Lower lobe of right lung (tissue), 2 donors: ENCODE data around the gene APOL2. TPM values are rescaled to one million over a fixed set of nuclear protein-coding genes. Genes with fewer than 3 reads are reported as not detected.
A peak's percentile ranks its signal among the peaks of the same experiment; 100 is the strongest.
"Not testable (repeated sequence)": the region's sequence is repeated elsewhere in the genome, so short reads cannot be mapped to it uniquely, and the experiment has no call there.

Source experiments
- ATAC-seq, 2 donors: fragments of 200-7000 bp; cut with Tn5 transposase; one replicate each; pipeline ENCODE4 v1.9.1; 2020 to 2022; ENCODE audit warnings: mild to moderate bottlenecking in 2 of 2, moderate library complexity in 2 of 2
- DNase-seq: peaks from one replicate; pipeline ENCODE4 v3.0.0-alpha.2; 2020
- H3K27ac ChIP-seq: fragments of 200-600 bp; one replicate; pipeline ENCODE4 v1.8.0; 2022
- H3K27me3 ChIP-seq: fragments of 200-600 bp; one replicate; pipeline ENCODE4 v1.8.0; 2022; ENCODE audit warnings: low read depth
- H3K36me3 ChIP-seq: fragments of 200-600 bp; one replicate; pipeline ENCODE4 v1.8.0; 2022; ENCODE audit warnings: mild to moderate bottlenecking
- H3K4me1 ChIP-seq: fragments of 200-600 bp; one replicate; pipeline ENCODE4 v1.8.0; 2022
- H3K4me3 ChIP-seq: fragments of 200-600 bp; one replicate; pipeline ENCODE4 v1.8.0; 2022; ENCODE audit warnings: mild to moderate bottlenecking
- H3K9me3 ChIP-seq: fragments of 200-600 bp; one replicate; pipeline ENCODE4 v1.8.0; 2022
- intact Hi-C: fragments of 100-400 bp; cut with DNase I; formaldehyde crosslinking; loops from one replicate; pipeline ENCODE4 v1.11.0; 2022
- total RNA-seq: library from RNA; stranded (reverse); fragmentation: NEBNext Ultra II Directional; extraction: Animal tissue kit (Norgen Biotek cat#: 25700); gene quantifications from one replicate; pipeline ENCODE4 v1.2.1, GENCODE V29; 2021
- TF ChIP-seq, protein P1 (sequence below): fragments of 200-600 bp; IDR thresholded peaks from one replicate; pipeline ENCODE4 v1.8.0; 2022; ENCODE audit warnings: antibody characterized with exemption, mild to moderate bottlenecking
- donor health status: DM: no; HTN: yes; CAD: no; lungs with severe emphysema.

APOL2 gene
- total RNA-seq, 1 donor from 2014 or later, result 56.0 TPM

DNA sequence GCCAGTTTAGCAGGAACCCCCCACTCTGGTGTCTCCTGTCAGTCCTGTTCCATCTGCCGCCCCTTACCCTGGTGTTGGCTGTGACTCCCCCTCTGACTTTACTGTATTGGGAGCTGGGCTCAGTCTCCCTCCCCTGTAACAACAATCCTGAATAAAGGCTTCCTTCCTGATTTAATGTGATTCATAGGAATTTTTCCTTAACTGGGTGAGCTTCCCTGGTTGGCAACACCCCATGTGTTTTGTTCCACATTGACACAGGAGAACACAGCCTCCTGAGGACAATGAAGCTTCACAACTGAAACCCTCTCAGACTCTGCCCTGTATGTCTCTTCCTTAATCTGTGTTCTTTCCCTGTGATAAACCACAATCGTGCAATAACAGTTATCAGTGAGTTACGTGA lies 46.2 kb downstream of the APOL2 start:
- intact Hi-C loops, result no loop called here

DNA sequence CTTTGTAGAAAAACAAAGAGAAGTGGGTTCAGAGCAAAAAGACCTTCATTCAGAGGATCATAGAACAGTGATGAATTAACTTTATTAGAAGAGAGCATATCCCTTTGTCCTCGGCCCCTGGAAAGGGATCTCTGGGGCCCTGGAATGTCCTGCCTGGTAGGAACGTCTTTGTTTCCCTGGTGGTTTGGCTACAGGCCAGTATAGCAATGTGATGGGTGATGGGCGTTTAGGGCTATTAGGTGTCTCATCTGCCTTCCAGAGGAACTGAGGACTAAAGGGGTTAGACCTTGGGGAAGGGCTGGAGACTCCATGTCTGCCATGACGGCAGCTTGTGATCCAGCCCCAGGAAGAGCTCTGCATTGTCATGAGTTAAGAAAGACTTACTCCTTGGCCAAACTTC lies 46.8 kb downstream of the APOL2 start:
- ATAC-seq, result no peak
- no peak overlapping the region for H3K4me3 ChIP-seq
- peaks cover 15% of the 10 kb centered on the region for H3K4me1 ChIP-seq
- peaks cover 10% of the 10 kb centered on the region for H3K36me3 ChIP-seq
- no peaks in the 10 kb centered on the region for H3K9me3 ChIP-seq
- no peak overlapping the region for H3K27ac ChIP-seq
- no peaks in the 10 kb centered on the region for H3K27me3 ChIP-seq
- TF ChIP-seq, protein P1, sequence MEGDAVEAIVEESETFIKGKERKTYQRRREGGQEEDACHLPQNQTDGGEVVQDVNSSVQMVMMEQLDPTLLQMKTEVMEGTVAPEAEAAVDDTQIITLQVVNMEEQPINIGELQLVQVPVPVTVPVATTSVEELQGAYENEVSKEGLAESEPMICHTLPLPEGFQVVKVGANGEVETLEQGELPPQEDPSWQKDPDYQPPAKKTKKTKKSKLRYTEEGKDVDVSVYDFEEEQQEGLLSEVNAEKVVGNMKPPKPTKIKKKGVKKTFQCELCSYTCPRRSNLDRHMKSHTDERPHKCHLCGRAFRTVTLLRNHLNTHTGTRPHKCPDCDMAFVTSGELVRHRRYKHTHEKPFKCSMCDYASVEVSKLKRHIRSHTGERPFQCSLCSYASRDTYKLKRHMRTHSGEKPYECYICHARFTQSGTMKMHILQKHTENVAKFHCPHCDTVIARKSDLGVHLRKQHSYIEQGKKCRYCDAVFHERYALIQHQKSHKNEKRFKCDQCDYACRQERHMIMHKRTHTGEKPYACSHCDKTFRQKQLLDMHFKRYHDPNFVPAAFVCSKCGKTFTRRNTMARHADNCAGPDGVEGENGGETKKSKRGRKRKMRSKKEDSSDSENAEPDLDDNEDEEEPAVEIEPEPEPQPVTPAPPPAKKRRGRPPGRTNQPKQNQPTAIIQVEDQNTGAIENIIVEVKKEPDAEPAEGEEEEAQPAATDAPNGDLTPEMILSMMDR, result no peak
- intact Hi-C loops, result no loop called here
- no peak for DNase-seq

More for the DNA sequence above, 46.2 kb downstream of the APOL2 start:
- peaks cover 21% of the 10 kb centered on the region for H3K4me1 ChIP-seq
- no peak overlapping the region for H3K27ac ChIP-seq
- ATAC-seq, result no peak
- no peaks in the 10 kb centered on the region for H3K9me3 ChIP-seq
- H3K36me3 ChIP-seq, result peaks cover 10% of the 10 kb centered on the region
- TF ChIP-seq, protein P1, result no peak
- no peak overlapping the region for H3K4me3 ChIP-seq
- H3K27me3 ChIP-seq, result no peaks in the 10 kb centered on the region
- DNase-seq, result no peak

DNA sequence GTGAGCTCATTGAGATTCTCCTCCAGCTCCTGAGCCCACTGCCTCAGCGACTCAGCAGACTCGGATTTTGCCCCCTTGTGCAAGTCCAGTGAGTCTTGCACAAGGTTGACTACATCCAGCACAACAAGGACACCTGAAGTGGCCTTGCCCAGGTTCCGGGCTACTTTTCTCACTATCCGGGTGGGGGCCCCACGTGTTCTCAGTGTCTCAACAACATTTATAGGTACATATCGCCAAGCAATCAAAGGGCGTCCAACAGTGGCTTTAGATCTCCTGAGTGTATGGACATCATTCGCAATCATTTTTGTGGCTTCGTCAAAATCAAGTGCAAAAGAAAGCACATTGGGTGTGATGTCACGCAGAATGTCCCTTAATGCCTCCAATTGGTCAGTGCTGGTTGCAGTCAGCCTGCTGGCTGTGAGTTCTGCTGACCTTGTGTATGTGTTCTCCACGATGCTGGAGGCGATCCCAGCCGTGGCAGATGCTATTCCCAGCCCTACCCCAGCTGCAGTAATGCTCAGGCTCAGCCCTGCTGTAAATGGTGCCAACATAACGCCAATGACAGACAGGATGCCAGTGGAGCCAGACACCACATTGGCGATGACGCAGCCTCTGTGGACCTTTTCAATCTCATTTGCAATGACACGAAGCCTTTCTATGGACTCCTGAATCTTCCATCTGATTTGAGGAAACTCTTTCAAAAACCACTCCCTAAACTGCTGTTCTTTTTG lies 48.1 kb downstream of the APOL2 start:
- Histone ChIP-seq H3K36me3 (peaks cover 10% of the 10 kb centered on the region), H3K4me1 (peaks cover 2% of the 10 kb centered on the region), H3K4me3 (no peak overlapping the region), H3K9me3 (no peaks in the 10 kb centered on the region), H3K27me3 (no peaks in the 10 kb centered on the region), H3K27ac (no peak overlapping the region)
- DNase-seq (no peak), ATAC-seq (peak; percentile 59 to 63)
- intact Hi-C loops, result no loop called here
- TF ChIP-seq, protein P1, result no peak

DNA sequence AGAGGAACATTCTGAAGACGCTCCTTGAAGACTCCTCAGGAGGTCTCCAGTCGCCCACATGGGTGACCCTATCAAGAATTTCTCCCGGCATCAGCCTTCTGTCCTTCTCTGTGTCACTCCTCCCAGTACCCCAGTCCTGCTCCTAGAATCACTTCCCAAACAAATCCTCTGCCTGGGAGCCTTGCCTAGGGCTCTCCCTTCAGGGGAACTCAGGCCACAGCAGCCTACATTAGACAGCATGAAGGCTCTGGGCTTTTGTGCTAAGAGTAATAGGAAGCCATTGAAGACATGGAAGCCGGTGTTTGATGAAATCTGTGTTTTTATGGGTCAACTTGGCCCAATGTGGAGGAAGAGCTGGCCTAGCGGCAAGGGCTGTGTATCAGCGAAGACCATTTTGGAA lies 51.5 kb downstream of the APOL2 start:
- intact Hi-C loops, H3K4me1 ChIP-seq, ATAC-seq, H3K4me3 ChIP-seq, H3K9me3 ChIP-seq, H3K27me3 ChIP-seq, DNase-seq, H3K27ac ChIP-seq: not testable (repeated sequence)
- peaks cover 10% of the 10 kb centered on the region for H3K36me3 ChIP-seq

DNA sequence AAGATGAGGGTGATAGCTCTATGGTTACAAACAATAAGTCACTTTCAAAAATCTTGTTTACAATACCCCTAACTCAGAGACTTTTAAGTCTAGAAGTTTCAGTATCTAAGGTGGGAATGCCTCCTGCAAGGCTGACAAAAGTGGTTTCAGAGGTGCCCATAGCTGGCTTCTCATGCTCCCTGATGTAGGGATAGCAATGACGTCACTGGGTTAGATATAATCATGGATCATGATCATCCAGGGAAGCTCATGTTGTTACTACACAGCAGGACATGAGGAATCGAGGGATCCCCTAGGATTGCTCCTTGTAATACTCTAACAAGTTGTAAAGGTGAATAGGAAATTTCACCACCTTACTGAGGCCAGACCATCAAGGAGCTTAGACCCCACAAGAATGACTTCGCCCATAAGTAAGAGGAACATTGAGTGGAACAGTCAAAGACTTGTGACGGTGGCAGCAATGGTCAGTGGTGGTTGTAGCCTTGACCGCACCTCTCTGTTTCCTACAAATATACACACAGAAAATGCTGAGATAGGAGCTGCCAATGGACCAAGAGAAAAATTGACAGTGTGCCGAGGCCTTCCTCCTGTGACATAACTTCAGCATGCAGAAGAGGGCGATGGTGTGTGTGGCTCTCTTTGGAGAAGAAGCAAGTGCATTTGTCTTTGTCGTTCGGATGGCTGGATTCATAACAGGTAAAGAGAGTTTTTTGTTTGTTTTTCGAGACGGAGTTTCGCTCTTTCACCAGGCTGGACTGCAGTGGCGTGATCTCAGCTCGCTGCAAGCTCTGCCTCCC lies 53.3 kb downstream of the APOL2 start:
- TF ChIP-seq, protein P1, result no peak
- Histone ChIP-seq H3K27ac (no peak overlapping the region), H3K9me3 (no peaks in the 10 kb centered on the region), H3K27me3 (no peaks in the 10 kb centered on the region), H3K4me3 (no peak overlapping the region), H3K36me3 (peaks cover under 1% of the 10 kb centered on the region), H3K4me1 (no peaks in the 10 kb centered on the region)
- ATAC-seq (no peak), DNase-seq (no peak)
- intact Hi-C loops, result no loop called here
